Esophagus squamous epithelium (tissue), 5 donors: Measurements from ENCODE around the gene IER2. TPM values are rescaled to one million over a fixed set of nuclear protein-coding genes. Genes with fewer than 3 reads are reported as not detected.

Experiments
- DNase-seq: peaks from one replicate; lab custom pipeline; 2025; lab: John Stamatoyannopoulos, UW
- H3K27ac ChIP-seq, 4 donors: fragments of 200-600 bp; sonication (generic); one replicate each; pipeline ENCODE4 v1.5.1; 2016 to 2019; ENCODE audit warnings: mild to moderate bottlenecking in 1 of 4
- H3K27me3 ChIP-seq, 4 donors: fragments of 200-600 bp; sonication (generic); 1 replicate in 3 of 4; 2 replicates in 1 of 4; pipeline versions ENCODE4 v1.5.1 to v1.6.0; 2017 to 2021; ENCODE audit warnings: antibody characterized with exemption in 1 of 4
- H3K36me3 ChIP-seq, 3 donors: fragments of 200-600 bp; sonication (generic); one replicate each; pipeline ENCODE4 v1.5.1; 2016 to 2019
- H3K4me1 ChIP-seq, 3 donors: fragments of 200-600 bp; sonication (generic); one replicate each; pipeline ENCODE4 v1.5.1; 2017 to 2019
- H3K4me3 ChIP-seq, 4 donors: fragments of 200-600 bp; sonication (generic); 1 replicate in 3 of 4; 2 replicates in 1 of 4; pipeline ENCODE4 v1.5.1; 2016 to 2019; ENCODE audit warnings: mild to moderate bottlenecking in 2 of 4, moderate library complexity in 1 of 4
- H3K9me3 ChIP-seq, 3 donors: fragments of 200-600 bp; sonication (generic); one replicate each; pipeline ENCODE4 v1.5.1; 2016 to 2019
- CTCF ChIP-seq, 6 experiments: fragments of 450-650 bp in 4 of 6; fragments of 200-600 bp in 2 of 6; sonication (generic) in 2 of 6; IDR thresholded peaks; one replicate each; pipeline ENCODE4 v1.5.1; 2016 to 2019; ENCODE audit warnings: antibody characterized with exemption in 6 of 6, mild to moderate bottlenecking in 4 of 6, moderate library complexity in 4 of 6
- POLR2A ChIP-seq, 4 donors: fragments of 450-650 bp; IDR thresholded peaks; one replicate each; pipeline ENCODE4 v1.6.1; 2017; ENCODE audit warnings: antibody characterized with exemption in 4 of 4, mild to moderate bottlenecking in 4 of 4, moderate library complexity in 3 of 4
- WGBS, 2 donors: methylation state at CpG; one replicate each; pipeline ENCODE4 v1.1.5; 2018; 5-methylcytosine and 5-hydroxymethylcytosine counted together
- intact Hi-C: fragments of 100-400 bp; cut with DNase I; formaldehyde crosslinking; loops from one replicate; pipeline ENCODE4 v1.15.0; 2022
- total RNA-seq, 4 donors: library from RNA; depleted of rRNA; stranded (reverse); fragments of >200 nt; gene quantifications; one replicate each; pipeline ENCODE4 v1.1.0, GENCODE V29; 2016
- donor health status: DM: yes; HTN: yes; CAD: no.

The IER2 gene
- total RNA-seq, 4 donors from 2014 or later = 46.5 to 118 (median 76.9) TPM

DNA sequence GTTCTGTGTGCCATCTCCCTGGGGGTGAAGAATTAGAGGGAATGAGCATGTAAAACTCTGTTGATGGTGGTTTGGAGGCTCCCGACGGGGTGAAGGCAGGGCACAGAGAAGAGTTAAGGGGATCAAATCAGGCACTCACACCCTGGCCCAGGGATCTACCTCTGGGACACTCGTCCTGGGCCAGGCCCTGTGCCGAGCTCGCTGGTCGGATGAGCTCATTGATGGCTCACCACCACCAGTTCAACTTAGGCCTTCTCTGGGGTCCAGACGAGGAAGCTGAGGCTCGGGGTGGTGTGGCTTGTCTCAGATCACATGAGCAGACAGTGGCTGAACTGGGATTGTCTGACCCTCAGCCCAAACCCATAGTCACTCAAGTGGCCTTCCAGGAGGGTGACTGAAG lies 30.6 kb upstream of the IER2 start:
- H3K36me3 ChIP-seq = peaks cover 0 to 19% (median 0%) of the 10 kb centered on the region in 3 donors
- no peaks in the 10 kb centered on the region for H3K9me3 ChIP-seq
- intact Hi-C loops = no loop called here
- DNase-seq = no peak
- 49 to 68% methylated on average over 4 to 5 of the region's 8 CpGs for WGBS, 2 donors
- H3K27me3 ChIP-seq = no peaks in the 10 kb centered on the region
- H3K4me3 ChIP-seq = peak overlapping the region in 2 of 4 donors; percentile 98 to 99
- peak overlapping the region in 3 of 4 donors; percentile 86 to 90 (median 90) for H3K27ac ChIP-seq
- H3K4me1 ChIP-seq = peaks cover 33 to 60% (median 37%) of the 10 kb centered on the region in 3 donors
- TF ChIP-seq CTCF (IDR thresholded peaks at IDR 0.05) = no peak
- TF ChIP-seq POLR2A (IDR thresholded peaks at IDR 0.05) = no peak

- WGBS, 2 donors = 66 to 75% methylated on average over 3 to 9 of the region's 9 CpGs
- no peaks in the 10 kb centered on the region for H3K27me3 ChIP-seq
- DNase-seq = no peak
- H3K4me1 ChIP-seq = peaks cover 33 to 57% (median 37%) of the 10 kb centered on the region in 3 donors
- intact Hi-C loops = no loop called here
- H3K4me3 ChIP-seq = no peak overlapping the region
- no peak overlapping the region for H3K27ac ChIP-seq
- H3K9me3 ChIP-seq = no peaks in the 10 kb centered on the region
- TF ChIP-seq CTCF (IDR thresholded peaks at IDR 0.05) (no peak), POLR2A (IDR thresholded peaks at IDR 0.05) (no peak)
- H3K36me3 ChIP-seq = peaks cover 0 to 19% (median 0%) of the 10 kb centered on the region in 3 donors
These were observed 30.2 kb upstream of the IER2 start for GRCh38 chr19:13120031-13120430.

GRCh38 chr19:13120817-13121216 lies 29.4 kb upstream of the IER2 start:
- no peak for DNase-seq
- intact Hi-C loops = no loop called here
- Histone ChIP-seq H3K4me3 (no peak overlapping the region), H3K36me3 (peaks cover 0 to 20% (median 0%) of the 10 kb centered on the region in 3 donors), H3K9me3 (no peaks in the 10 kb centered on the region), H3K27me3 (no peaks in the 10 kb centered on the region), H3K4me1 (peaks cover 26 to 49% (median 31%) of the 10 kb centered on the region in 3 donors), H3K27ac (no peak overlapping the region)
- no peak for TF ChIP-seq POLR2A (IDR thresholded peaks at IDR 0.05)
- no peak for TF ChIP-seq CTCF (IDR thresholded peaks at IDR 0.05)
- 66 to 75% methylated on average over 9 to 10 of the region's 10 CpGs for WGBS, 2 donors

DNA sequence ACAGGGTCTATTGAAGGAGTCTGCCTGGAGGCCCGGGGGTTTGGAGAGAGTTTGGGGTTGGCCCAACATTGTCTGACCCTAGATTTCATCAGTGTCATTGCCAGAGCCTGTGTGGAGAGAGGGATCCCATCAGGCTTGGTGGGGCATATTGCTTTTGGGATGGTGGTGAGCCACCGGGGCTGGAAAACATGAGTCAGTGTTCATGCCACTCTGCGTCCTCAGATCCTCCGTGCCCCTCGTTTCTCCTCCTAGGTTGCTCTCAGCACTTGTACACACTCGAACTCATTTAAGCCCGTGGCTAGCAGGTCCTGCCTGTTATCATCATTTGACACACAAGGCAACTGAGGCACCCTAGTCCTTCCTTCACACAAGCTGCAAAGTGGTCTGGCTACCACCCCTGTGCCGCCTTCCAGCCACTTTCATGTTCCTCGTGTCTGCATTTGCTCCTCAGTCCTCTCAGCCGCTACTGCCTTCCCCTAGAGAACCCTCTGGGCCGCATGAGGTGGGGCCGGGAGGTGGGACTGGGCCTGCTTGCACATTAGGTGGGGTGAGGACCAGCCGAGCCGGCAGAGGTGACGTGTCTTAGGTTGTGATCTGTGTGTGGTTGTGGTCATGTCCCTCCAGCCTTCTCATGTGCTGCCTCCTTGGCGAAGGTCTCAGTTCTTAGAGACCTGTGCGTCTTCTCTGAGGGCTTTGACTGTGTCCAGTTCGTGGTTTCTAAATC lies 28.5 kb upstream of the IER2 start:
- no peak for DNase-seq
- no peak overlapping the region for H3K4me3 ChIP-seq
- WGBS, 2 donors = 64 to 81% methylated on average over 9 to 15 of the region's 18 CpGs
- H3K9me3 ChIP-seq = no peaks in the 10 kb centered on the region
- TF ChIP-seq POLR2A (IDR thresholded peaks at IDR 0.05) = no peak
- TF ChIP-seq CTCF (IDR thresholded peaks at IDR 0.05) = no peak
- intact Hi-C loops = no loop called here
- H3K27me3 ChIP-seq = no peaks in the 10 kb centered on the region
- no peak overlapping the region for H3K27ac ChIP-seq
- H3K36me3 ChIP-seq = peaks cover 0 to 29% (median 0%) of the 10 kb centered on the region in 3 donors
- peaks cover 23 to 43% (median 26%) of the 10 kb centered on the region in 3 donors for H3K4me1 ChIP-seq

GRCh38 chr19:13122275-13122878 lies 27.8 kb upstream of the IER2 start:
- no peak for DNase-seq
- Histone ChIP-seq H3K36me3 (peaks cover 0 to 31% (median 0%) of the 10 kb centered on the region in 3 donors), H3K4me3 (no peak overlapping the region), H3K27me3 (no peaks in the 10 kb centered on the region), H3K4me1 (peaks cover 23 to 37% (median 23%) of the 10 kb centered on the region in 3 donors), H3K9me3 (no peaks in the 10 kb centered on the region), H3K27ac (no peak overlapping the region)
- intact Hi-C loops = no loop called here
- TF ChIP-seq POLR2A (IDR thresholded peaks at IDR 0.05) = no peak
- no peak for TF ChIP-seq CTCF (IDR thresholded peaks at IDR 0.05)
- 88 to 96% methylated on average over 11 to 12 of the region's 13 CpGs for WGBS, 2 donors
